Superior temporal gyrus (tissue), 1 donor: ENCODE results near the gene TULP4.

Experiments
- DNase-seq: peaks from one replicate; pipeline ENCODE4 v3.0.0-alpha.2; 2016; ENCODE audit errors: extremely low spot score

TULP4 gene

GRCh38 chr6:158418501-158418900 is 106.2 kb downstream of the TULP4 start:
- DNase-seq, result no peak

GRCh38 chr6:158419339-158419909 is 107.2 kb downstream of the TULP4 start:
- DNase-seq, result no peak

DNA sequence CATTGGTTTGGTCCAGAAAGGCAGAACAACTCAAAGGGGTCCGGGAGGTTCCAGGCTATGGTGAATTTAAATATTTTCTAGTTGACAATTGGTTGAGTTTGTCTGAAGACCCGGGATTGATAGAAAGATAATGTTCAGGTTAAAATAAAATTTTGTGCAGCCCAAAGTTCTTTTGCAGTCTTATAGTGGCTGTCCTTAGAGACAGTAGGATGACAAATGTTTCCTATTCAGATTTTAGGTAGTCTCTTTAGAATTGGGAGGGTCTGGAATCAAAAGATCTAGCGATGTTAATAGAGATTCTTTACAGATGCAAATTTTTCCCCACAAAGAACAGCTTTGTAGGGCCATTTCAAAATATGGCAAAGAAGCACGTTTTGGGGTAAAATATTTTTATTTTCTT is 109.1 kb downstream of the TULP4 start:
- DNase-seq, result no peak

DNA sequence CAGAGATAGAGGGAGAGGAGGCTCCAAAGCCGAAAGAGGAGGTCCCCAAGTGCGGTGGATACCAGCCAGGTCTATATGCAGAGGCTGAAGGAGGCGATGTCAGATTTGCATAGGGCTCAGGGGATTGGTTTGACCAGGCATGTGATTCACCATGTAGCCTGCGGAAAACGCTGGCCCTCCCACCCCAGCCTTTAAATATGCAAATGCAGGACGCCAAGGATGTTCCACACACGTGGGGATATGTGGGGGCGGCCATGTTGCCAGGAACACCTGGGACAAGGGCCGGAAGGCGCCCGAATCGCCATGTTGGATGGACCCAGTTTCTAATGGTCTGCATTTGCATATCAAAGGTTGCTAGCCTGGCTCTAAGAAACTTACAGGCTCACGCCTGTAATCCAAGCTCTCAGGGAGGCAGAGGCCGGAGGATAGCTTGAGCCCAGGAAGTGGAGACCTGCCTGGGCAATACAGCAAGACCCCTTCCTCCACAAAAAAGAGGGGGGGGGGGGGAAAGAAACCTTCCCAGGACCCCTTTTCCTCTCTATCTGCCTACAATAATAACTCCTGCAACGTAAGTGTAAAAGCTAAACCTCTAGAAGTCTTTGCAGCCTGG is 110.5 kb downstream of the TULP4 start:
- no peak for DNase-seq

GRCh38 chr6:158431036-158431435 is 118.8 kb downstream of the TULP4 start:
- DNase-seq, result no peak

DNA sequence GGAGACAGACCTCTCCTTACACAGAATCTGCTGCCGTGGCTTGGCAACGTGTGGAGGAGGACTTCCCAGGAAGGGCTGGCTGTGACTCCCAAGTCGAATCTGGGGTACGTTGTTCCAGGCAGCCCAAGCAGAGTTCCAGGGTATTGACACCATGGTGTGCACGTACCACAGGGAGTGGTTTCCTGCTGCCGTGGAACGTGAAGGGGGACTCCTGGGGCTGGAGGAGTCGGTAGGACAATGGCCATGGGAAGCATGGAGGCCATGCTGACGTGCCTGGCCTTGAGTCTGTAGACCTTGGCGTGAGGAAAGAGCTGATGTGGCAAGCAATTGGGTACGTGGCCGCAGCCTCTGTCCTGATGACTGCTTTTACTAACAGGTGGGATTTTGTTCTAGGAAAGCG is 119.3 kb downstream of the TULP4 start:
- no peak for DNase-seq

DNA sequence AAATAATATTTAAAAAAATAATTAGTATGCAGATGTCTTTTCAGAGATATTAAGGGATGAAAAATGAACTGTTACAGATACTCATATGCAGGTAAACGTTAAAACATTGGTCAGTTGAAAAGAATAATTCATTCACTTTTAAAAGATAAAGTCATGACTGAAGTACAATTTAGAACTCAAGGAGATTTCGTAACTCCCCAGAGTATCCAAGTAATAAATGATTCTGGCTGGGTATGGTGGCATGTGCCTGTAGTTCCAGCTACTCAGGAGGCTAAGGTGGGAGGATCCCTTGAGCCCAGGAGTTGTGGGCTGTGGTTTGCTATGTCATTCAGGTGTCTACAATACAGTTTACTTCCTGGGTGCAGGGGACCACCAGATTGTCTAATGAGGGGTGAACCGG is 125.3 kb downstream of the TULP4 start:
- DNase-seq, result no peak

DNA sequence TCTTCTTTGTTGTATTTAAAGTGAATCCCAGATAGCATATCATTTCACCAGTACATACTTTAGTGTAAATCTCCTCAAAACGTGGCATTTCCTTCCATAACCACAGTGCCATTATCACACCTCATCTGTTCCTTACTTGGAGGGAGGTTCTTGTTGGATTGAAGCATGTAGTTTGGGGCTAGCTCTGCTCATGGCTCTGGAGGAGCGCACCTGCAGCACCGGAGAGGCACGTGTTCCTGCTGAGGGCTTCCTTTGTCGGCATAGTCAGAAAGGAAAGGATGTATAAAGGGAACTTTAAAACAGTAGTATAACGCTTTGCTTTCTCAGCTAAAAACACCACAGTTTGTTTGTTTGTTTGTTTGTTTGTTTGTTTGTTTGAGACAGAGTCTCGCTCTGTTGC is 126.0 kb downstream of the TULP4 start:
- no peak for DNase-seq

GRCh38 chr6:158439255-158439654 is 127.0 kb downstream of the TULP4 start:
- DNase-seq, result no peak

GRCh38 chr6:158441716-158442215 is 129.5 kb downstream of the TULP4 start:
- DNase-seq, result peak; percentile 53

DNA sequence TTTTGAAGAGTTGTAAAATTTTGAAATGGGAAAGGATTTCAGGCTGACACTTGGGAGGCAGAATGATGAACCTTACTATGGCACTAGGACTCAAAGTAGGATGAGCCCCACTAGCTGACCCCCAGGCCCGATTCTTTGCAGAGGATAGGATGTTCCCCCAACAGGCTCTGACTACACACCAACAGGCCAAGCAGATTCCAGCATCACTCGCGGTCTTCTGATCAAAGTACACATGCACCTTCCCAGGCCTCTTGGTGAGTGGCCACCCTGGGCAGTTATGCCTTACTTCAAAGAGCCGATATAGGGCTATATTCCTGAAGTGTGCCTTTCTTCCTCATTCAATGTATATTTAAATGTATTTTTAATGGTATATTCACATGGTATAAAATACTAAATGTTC is 130.0 kb downstream of the TULP4 start:
- DNase-seq, result no peak

- no peak for DNase-seq
Observed at GRCh38 chr6:158445426-158446085, 133.3 kb downstream of the TULP4 start.

DNA sequence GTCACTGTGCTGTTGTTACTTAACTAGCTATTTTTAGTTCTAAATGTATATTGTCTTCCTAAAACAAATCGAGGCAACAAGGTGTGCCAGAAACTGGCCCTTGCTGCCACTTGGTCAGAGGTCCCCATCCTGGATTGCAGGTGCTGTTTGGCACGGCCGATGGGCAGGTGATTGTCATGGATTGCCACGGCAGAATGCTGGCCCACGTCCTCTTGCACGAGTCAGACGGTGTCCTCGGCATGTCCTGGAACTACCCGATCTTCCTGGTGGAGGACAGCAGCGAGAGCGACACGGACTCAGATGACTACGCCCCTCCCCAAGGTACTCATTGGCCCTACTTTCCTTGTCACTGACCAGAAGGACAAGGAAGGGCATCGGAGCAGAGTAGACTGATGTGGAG is 136.6 kb downstream of the TULP4 start:
- no peak for DNase-seq

DNA sequence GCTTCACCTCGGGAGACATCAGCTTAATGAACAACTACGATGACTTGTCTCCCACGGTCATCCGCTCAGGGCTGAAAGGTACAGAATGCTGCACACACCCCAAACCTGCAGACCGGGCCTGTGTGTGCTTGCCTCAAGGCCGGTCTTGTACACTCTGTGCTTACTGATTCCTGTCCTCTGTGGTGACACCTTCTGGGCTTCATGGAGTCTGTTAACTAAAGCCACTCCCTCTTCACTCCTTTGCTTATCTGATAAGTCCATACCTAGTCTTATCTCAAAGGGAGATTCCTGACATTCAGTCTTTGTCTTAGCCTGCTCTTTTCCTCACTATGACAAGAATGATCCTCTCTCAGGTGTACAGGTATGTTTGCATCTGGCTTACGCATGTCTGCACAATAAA is 139.9 kb downstream of the TULP4 start:
- no peak for DNase-seq

GRCh38 chr6:158457131-158457530 is 144.9 kb downstream of the TULP4 start:
- no peak for DNase-seq

GRCh38 chr6:158457616-158458278 is 145.5 kb downstream of the TULP4 start:
- DNase-seq, result no peak

GRCh38 chr6:158459726-158460125 is 147.5 kb downstream of the TULP4 start:
- DNase-seq, result no peak

DNA sequence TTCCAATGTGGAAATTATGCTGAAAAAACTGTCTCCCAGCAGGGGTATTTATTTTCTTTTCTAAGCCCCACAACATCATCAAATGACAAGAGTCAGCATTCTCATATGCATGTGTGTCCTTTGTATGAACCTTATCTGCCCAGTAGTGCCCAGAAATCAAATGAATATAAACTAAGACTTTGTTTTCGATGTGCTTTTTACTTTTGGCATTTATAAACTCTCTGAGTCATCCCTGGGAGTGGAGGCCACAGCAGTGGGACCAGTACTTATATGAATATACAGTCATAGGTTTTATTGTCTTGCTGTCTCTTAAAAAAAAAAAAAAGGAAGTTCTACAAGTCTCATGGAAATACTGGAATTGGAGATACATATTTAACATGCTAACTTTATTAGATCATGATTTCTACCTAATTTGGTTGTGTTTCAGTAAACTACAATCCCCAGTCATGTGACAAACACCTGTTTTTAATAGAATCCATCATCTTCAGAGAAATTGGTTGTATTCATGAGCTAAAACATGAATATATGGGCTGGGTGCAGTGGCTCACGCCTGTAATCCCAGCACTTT is 148.4 kb downstream of the TULP4 start:
- DNase-seq, result no peak

DNA sequence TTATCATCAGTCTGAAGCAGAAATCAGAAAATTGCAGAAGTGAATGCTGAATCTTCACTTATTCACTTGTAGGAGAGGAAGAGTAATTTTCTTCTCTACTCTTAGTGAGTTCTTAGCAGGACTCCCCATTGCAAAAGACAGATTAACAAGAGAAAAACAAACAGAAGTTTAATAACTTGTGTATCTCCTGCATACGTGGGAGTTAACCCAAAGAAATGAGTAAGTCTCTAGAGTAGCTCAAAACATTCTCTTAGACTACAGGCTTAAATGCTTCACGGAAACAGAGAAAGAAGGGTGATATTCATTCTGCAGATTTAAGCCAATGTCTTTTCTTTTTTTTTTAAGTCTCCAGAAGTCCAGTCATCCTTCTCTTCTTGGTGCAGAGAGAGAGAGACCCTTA is 149.7 kb downstream of the TULP4 start:
- no peak for DNase-seq

GRCh38 chr6:158464483-158464882 is 152.2 kb downstream of the TULP4 start:
- DNase-seq, result no peak

DNA sequence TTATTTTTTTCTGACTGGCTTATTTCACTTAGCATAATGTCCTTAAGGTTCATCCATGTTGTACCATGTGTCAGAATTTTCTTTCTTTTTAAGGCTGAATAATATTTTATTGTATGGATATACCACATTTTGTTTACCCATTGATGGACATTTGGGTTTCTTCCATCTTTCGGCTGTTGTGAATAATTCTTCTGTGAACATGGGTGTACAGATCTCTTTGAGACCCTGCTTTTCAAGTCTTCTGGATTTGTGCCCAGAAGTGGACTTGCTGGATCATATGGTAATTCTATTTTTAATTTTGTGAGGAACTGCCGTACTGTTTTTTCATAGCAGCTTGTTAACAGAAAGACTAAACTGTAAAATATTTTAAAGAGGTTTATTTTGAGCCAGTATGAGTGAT is 153.0 kb downstream of the TULP4 start:
- DNase-seq, result no peak

DNA sequence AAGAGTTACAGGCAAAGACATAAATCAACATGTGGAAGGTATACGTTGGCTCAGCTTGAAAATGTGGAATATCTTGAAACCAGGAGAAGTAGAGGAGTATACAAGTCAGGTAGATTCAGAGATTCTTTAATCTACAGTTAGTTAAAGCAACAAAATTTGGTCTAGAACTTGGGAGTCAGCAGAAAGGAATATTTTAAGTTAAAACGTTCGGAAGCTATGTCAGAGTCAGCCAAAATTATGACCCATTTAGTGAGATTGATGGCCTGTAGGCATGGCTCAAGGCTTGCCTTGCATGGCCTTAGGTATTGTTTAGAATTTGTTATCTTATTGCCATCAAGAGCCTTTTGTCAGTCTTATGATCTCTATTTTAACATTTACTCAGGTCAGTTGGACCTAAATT is 153.5 kb downstream of the TULP4 start:
- no peak for DNase-seq
